Esophagus squamous epithelium (tissue), 5 donors: ENCODE data around the gene KCNJ6. TPM values are rescaled to one million over a fixed set of nuclear protein-coding genes. Genes with fewer than 3 reads are reported as not detected.

Source experiments
- DNase-seq: peaks from one replicate; lab custom pipeline; 2025; lab: John Stamatoyannopoulos, UW
- H3K27ac ChIP-seq, 4 donors: fragments of 200-600 bp; sonication (generic); one replicate each; pipeline ENCODE4 v1.5.1; 2016 to 2019; ENCODE audit warnings: mild to moderate bottlenecking in 1 of 4
- H3K27me3 ChIP-seq, 4 donors: fragments of 200-600 bp; sonication (generic); 1 replicate in 3 of 4; 2 replicates in 1 of 4; pipeline versions ENCODE4 v1.5.1 to v1.6.0; 2017 to 2021; ENCODE audit warnings: antibody characterized with exemption in 1 of 4
- H3K36me3 ChIP-seq, 3 donors: fragments of 200-600 bp; sonication (generic); one replicate each; pipeline ENCODE4 v1.5.1; 2016 to 2019
- H3K4me1 ChIP-seq, 3 donors: fragments of 200-600 bp; sonication (generic); one replicate each; pipeline ENCODE4 v1.5.1; 2017 to 2019
- H3K4me3 ChIP-seq, 4 donors: fragments of 200-600 bp; sonication (generic); 1 replicate in 3 of 4; 2 replicates in 1 of 4; pipeline ENCODE4 v1.5.1; 2016 to 2019; ENCODE audit warnings: mild to moderate bottlenecking in 2 of 4, moderate library complexity in 1 of 4
- H3K9me3 ChIP-seq, 3 donors: fragments of 200-600 bp; sonication (generic); one replicate each; pipeline ENCODE4 v1.5.1; 2016 to 2019
- POLR2A ChIP-seq, 4 donors: fragments of 450-650 bp; IDR thresholded peaks; one replicate each; pipeline ENCODE4 v1.6.1; 2017; ENCODE audit warnings: antibody characterized with exemption in 4 of 4, mild to moderate bottlenecking in 4 of 4, moderate library complexity in 3 of 4
- WGBS, 2 donors: methylation state at CpG; one replicate each; pipeline ENCODE4 v1.1.5; 2018; 5-methylcytosine and 5-hydroxymethylcytosine counted together
- intact Hi-C: fragments of 100-400 bp; cut with DNase I; formaldehyde crosslinking; loops from one replicate; pipeline ENCODE4 v1.15.0; 2022
- total RNA-seq, 4 donors: library from RNA; depleted of rRNA; stranded (reverse); fragments of >200 nt; gene quantifications; one replicate each; pipeline ENCODE4 v1.1.0, GENCODE V29; 2016
- TF ChIP-seq, protein P1 (sequence below), 6 experiments: fragments of 450-650 bp in 4 of 6; fragments of 200-600 bp in 2 of 6; sonication (generic) in 2 of 6; IDR thresholded peaks; one replicate each; pipeline ENCODE4 v1.5.1; 2016 to 2019; ENCODE audit warnings: antibody characterized with exemption in 6 of 6, mild to moderate bottlenecking in 4 of 6, moderate library complexity in 4 of 6
- donor health status: DM: yes; HTN: yes; CAD: no.

Gene KCNJ6
- total RNA-seq, 4 donors from 2014 or later, result not detected

GRCh38 chr21:37800456-37801061 lies 115.7 kb downstream of the KCNJ6 start:
- no peaks in the 10 kb centered on the region for H3K4me1 ChIP-seq
- peaks cover 0 to 28% (median 0%) of the 10 kb centered on the region in 4 donors for H3K27me3 ChIP-seq
- no peaks in the 10 kb centered on the region for H3K9me3 ChIP-seq
- 75% methylated on average over 10 to 11 of the region's 11 CpGs for WGBS, 2 donors
- no peak overlapping the region for H3K4me3 ChIP-seq
- no peak overlapping the region for H3K27ac ChIP-seq
- intact Hi-C loops, result no loop called here
- no peaks in the 10 kb centered on the region for H3K36me3 ChIP-seq
- DNase-seq, result no peak
- TF ChIP-seq, protein P1, sequence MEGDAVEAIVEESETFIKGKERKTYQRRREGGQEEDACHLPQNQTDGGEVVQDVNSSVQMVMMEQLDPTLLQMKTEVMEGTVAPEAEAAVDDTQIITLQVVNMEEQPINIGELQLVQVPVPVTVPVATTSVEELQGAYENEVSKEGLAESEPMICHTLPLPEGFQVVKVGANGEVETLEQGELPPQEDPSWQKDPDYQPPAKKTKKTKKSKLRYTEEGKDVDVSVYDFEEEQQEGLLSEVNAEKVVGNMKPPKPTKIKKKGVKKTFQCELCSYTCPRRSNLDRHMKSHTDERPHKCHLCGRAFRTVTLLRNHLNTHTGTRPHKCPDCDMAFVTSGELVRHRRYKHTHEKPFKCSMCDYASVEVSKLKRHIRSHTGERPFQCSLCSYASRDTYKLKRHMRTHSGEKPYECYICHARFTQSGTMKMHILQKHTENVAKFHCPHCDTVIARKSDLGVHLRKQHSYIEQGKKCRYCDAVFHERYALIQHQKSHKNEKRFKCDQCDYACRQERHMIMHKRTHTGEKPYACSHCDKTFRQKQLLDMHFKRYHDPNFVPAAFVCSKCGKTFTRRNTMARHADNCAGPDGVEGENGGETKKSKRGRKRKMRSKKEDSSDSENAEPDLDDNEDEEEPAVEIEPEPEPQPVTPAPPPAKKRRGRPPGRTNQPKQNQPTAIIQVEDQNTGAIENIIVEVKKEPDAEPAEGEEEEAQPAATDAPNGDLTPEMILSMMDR (IDR thresholded peaks at IDR 0.05), result no peak
- TF ChIP-seq POLR2A (IDR thresholded peaks at IDR 0.05), result no peak

DNA sequence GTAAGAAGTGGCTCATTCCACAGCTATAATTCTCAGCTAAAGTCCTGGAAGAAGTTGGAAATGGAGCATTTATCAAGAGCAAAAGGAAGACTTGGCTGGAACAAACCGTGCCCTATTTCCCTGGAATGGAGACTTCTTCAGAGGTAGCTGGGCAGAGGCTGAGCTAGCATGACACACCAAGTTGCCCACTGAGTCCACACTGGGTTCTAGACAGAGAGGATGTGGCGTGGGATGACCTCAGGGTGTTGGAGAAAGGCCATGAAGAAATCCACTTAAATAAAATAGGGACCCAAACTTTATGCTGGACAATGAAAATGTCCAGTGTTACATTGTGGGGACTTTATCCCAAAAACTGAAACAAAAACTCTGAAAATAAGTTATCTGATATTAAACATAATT lies 116.2 kb downstream of the KCNJ6 start:
- intact Hi-C loops, result no loop called here
- H3K27ac ChIP-seq, result no peak overlapping the region
- no peak for DNase-seq
- WGBS, 2 donors, result 52 to 74% methylated on average over 2 of the region's 2 CpGs
- H3K9me3 ChIP-seq, result no peaks in the 10 kb centered on the region
- no peak overlapping the region for H3K4me3 ChIP-seq
- TF ChIP-seq, protein P1 (IDR thresholded peaks at IDR 0.05), result no peak
- TF ChIP-seq POLR2A (IDR thresholded peaks at IDR 0.05), result no peak
- H3K4me1 ChIP-seq, result no peaks in the 10 kb centered on the region
- peaks cover 0 to 28% (median 0%) of the 10 kb centered on the region in 4 donors for H3K27me3 ChIP-seq
- no peaks in the 10 kb centered on the region for H3K36me3 ChIP-seq

DNA sequence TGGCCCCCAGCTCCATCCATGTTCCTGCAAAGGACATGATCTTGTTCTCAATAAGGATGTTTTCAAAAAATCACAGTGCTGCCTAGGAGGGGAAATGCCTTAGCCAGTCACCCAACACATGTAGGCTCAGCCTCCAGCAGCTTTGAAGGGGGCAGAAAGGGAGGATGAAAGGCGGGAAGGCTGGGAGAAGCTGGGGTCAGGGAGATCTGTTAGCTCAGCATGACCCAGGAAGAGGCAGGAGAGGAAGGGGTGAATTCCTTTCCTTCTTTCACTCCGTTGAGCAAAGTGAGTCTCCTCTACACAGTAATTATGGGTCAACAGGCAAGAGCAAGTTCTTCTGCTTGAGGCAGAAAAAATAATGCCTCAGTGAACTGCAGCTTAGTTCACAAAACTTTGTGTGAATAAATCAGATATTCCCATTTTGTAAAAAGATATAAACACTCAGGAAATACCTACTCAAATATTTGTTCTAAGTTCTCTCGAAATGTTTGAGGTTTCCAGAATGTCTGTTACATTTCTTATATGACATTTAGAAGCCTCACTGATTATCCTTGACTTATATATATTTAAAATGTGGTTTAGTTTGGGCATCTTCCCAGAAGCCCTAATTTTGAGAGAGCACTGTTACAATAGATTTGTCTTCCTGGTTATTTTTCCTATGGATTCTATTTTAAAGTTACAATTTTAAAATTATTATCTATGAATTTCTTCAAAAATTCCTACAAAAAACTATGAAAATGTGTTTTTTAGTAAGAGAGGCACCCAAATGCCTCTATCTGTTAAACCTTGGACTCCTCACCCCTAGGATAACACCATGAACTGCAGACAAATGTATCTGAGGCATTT lies 116.8 kb downstream of the KCNJ6 start:
- Histone ChIP-seq H3K9me3 (no peaks in the 10 kb centered on the region), H3K4me1 (no peaks in the 10 kb centered on the region), H3K27ac (no peak overlapping the region), H3K27me3 (peaks cover 0 to 28% (median 0%) of the 10 kb centered on the region in 4 donors), H3K4me3 (no peak overlapping the region), H3K36me3 (no peaks in the 10 kb centered on the region)
- TF ChIP-seq POLR2A (IDR thresholded peaks at IDR 0.05), result no peak
- TF ChIP-seq, protein P1 (IDR thresholded peaks at IDR 0.05), result no peak
- intact Hi-C loops, result no loop called here
- 41 to 46% methylated on average over 3 of the region's 3 CpGs for WGBS, 2 donors
- no peak for DNase-seq

DNA sequence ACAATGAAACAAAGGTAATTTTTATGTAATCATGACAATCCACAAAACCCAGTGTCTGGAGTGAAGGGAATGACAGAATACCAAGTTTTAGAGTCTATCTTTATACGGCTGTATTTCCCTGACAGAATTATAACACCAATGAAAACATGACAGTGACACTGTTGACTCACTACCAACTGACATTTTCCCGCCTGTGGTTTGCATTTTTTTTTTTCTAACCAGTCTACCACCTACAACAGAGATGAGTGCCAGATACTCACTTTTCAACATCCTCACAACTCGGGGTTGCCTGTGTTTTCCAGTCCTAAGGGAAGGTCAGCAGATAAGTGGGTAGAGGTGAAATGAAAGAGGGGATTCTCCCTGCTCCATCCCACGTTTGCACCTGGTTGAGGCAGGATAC lies 118.9 kb downstream of the KCNJ6 start:
- no peak overlapping the region for H3K27ac ChIP-seq
- 60 to 61% methylated on average over 4 of the region's 4 CpGs for WGBS, 2 donors
- no peak for DNase-seq
- no peak for TF ChIP-seq POLR2A (IDR thresholded peaks at IDR 0.05)
- TF ChIP-seq, protein P1 (IDR thresholded peaks at IDR 0.05), result no peak
- no peak overlapping the region for H3K4me3 ChIP-seq
- H3K27me3 ChIP-seq, result peaks cover 0 to 13% (median 0%) of the 10 kb centered on the region in 4 donors
- no peaks in the 10 kb centered on the region for H3K9me3 ChIP-seq
- H3K4me1 ChIP-seq, result no peaks in the 10 kb centered on the region
- intact Hi-C loops, result no loop called here
- H3K36me3 ChIP-seq, result no peaks in the 10 kb centered on the region

- Histone ChIP-seq H3K36me3 (no peaks in the 10 kb centered on the region), H3K4me1 (no peaks in the 10 kb centered on the region), H3K27me3 (peaks cover 0 to 3% (median 0%) of the 10 kb centered on the region in 4 donors), H3K9me3 (no peaks in the 10 kb centered on the region), H3K4me3 (no peak overlapping the region), H3K27ac (no peak overlapping the region)
- no peak for DNase-seq
- WGBS, 2 donors, result 85 to 95% methylated on average over 11 to 13 of the region's 13 CpGs
- intact Hi-C loops, result no loop called here
- TF ChIP-seq POLR2A (IDR thresholded peaks at IDR 0.05), result no peak
- TF ChIP-seq, protein P1 (IDR thresholded peaks at IDR 0.05), result no peak
Measured at GRCh38 chr21:37796011-37796410, 120.2 kb downstream of the KCNJ6 start.
